Measurements from ENCODE around the gene ZFP36L2. TPM values are rescaled to one million over a fixed set of nuclear protein-coding genes. Genes with fewer than 3 reads are reported as not detected.

Gene ZFP36L2
- total RNA-seq, 4 donors from 2014 or later = 114 to 305 (median 208) TPM

DNA sequence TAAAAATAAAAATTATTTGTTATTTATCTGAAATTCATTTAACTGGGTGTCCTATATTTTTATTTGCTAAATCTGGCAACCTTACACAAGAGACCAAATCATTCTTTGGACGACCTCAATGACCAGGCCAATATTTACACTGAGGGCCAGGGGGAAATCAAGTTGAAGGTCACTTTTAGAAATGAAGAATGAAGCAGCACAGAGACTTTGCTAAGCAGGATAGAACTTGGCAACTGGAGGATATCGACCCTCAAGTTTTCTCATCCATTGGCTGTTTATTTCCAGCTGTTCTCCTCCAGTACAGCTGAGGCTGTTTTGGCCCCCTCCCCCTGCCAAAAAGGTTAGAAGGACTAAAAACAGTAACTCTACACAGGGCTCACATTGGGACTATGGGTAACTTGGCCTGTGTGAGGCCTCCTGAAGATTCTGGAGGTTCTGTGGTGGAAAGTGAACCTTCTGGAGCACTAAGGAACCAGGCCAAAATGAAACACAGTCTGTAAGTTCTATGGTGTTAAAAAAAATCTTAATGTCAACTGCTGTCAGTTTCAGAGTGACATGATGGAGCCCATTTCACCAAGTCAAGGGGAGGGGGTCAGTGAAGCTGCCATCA is 32.2 kb upstream of the ZFP36L2 start:
- Histone ChIP-seq H3K27ac (no peak overlapping the region), H3K9me3 (no peaks in the 10 kb centered on the region), H3K4me3 (no peak overlapping the region), H3K36me3 (no peaks in the 10 kb centered on the region), H3K4me1 (peaks cover 0 to 9% (median 3%) of the 10 kb centered on the region in 4 donors), H3K27me3 (no peaks in the 10 kb centered on the region)
- intact Hi-C loops (cut with DNase I; ENCODE audit: low total_unique reads) = no loop called here
- in situ Hi-C loops (cut with MboI; ENCODE audit: low pct_ligation_motif_present in 1 of 4, low pct_unique_long_range_greater_than_20kb in 1 of 4, low sequenced_read_pairs in 3 of 4) = loop anchor here in 1 of 4 donors (25.0 kb wide), 1 partner anchor 421 kb away; no protein-coding TSS in a partner anchor
- WGBS, 2 donors (ENCODE audit: low coverage in 1 of 2) = 71 to 77% methylated on average over 2 of the region's 2 CpGs
- DNase-seq = no peak
- TF ChIP-seq, protein P1, sequence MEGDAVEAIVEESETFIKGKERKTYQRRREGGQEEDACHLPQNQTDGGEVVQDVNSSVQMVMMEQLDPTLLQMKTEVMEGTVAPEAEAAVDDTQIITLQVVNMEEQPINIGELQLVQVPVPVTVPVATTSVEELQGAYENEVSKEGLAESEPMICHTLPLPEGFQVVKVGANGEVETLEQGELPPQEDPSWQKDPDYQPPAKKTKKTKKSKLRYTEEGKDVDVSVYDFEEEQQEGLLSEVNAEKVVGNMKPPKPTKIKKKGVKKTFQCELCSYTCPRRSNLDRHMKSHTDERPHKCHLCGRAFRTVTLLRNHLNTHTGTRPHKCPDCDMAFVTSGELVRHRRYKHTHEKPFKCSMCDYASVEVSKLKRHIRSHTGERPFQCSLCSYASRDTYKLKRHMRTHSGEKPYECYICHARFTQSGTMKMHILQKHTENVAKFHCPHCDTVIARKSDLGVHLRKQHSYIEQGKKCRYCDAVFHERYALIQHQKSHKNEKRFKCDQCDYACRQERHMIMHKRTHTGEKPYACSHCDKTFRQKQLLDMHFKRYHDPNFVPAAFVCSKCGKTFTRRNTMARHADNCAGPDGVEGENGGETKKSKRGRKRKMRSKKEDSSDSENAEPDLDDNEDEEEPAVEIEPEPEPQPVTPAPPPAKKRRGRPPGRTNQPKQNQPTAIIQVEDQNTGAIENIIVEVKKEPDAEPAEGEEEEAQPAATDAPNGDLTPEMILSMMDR (IDR thresholded peaks at IDR 0.05) = no peak
- TF ChIP-seq POLR2AphosphoS5 (IDR thresholded peaks at IDR 0.05) (no peak), POLR2A (IDR thresholded peaks at IDR 0.05) (no peak), EP300 (IDR thresholded peaks at IDR 0.05; ENCODE audit: low read depth) (no peak)

DNA sequence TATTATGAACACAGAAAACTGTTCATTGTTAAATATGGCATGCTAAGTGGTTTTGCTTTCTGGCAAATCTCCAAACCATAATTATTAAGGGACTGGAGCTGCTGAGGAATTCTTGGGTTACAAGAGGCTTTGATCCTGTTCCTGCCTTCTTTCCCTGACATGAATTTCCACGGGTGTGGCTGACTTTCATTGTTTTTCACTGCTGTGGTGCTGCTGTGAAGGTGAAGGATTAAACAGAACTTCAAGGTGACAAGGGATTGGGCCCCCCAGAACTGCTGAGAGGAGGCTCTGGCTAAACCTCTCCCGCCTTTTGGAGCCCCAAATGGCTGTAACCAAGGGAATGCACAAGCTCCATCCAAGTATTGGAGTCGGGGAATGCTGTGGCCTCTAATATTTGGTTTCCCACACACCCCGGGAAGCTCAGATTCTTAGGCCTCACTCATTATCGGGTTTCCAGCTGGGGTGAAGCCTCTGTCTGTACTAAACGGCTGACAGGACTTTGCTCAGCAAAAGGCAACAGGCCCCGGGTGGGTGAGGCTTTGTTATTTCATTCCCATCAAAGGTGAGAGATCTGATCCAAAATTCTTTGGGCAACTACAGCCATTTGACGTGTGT is 29.0 kb upstream of the ZFP36L2 start:
- intact Hi-C loops (cut with DNase I; ENCODE audit: low total_unique reads) (no loop called here), in situ Hi-C loops (cut with MboI; ENCODE audit: low pct_ligation_motif_present in 1 of 4, low pct_unique_long_range_greater_than_20kb in 1 of 4, low sequenced_read_pairs in 3 of 4) (loop anchor here in 1 of 4 donors (25.0 kb wide), 1 partner anchor 418 kb away; no protein-coding TSS in a partner anchor)
- Histone ChIP-seq H3K27me3 (no peaks in the 10 kb centered on the region), H3K36me3 (no peaks in the 10 kb centered on the region), H3K9me3 (no peaks in the 10 kb centered on the region), H3K27ac (peak overlapping the region; percentile 11 to 48 (median 28)), H3K4me3 (no peak overlapping the region), H3K4me1 (peaks cover 0 to 23% (median 9%) of the 10 kb centered on the region in 4 donors)
- TF ChIP-seq POLR2A (IDR thresholded peaks at IDR 0.05) = no peak
- no peak for TF ChIP-seq POLR2AphosphoS5 (IDR thresholded peaks at IDR 0.05)
- no peak for DNase-seq
- 0 to 48% methylated on average over 1 to 8 of the region's 8 CpGs for WGBS, 2 donors (ENCODE audit: low coverage in 1 of 2)

DNA sequence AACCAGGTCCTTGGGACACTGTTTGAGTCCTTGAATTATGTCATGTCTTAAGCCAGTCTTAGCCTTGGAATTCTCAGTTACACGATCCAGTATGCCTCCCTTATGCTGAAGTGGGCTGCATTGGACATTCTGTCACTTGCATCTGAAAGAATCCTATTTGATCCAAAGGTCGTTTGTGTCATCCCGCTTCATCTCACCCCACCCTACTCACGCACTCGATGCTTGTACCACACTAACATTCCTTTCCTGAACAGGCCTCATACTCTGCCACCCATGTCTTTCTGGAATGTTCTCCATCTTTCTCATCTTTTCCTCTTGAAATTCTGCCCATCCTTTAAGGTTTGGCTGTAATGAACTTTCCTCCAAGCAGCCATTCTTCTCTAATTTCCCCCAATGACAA is 27.9 kb upstream of the ZFP36L2 start:
- H3K9me3 ChIP-seq = no peaks in the 10 kb centered on the region
- in situ Hi-C loops (cut with MboI; ENCODE audit: low pct_ligation_motif_present in 1 of 4, low pct_unique_long_range_greater_than_20kb in 1 of 4, low sequenced_read_pairs in 3 of 4) (loop anchor here in 1 of 4 donors (25.0 kb wide), 1 partner anchor 417 kb away; no protein-coding TSS in a partner anchor), intact Hi-C loops (cut with DNase I; ENCODE audit: low total_unique reads) (no loop called here)
- no peaks in the 10 kb centered on the region for H3K27me3 ChIP-seq
- H3K27ac ChIP-seq = no peak overlapping the region
- no peaks in the 10 kb centered on the region for H3K36me3 ChIP-seq
- TF ChIP-seq EP300 (IDR thresholded peaks at IDR 0.05; ENCODE audit: low read depth) = no peak
- no peak for TF ChIP-seq POLR2A (IDR thresholded peaks at IDR 0.05)
- TF ChIP-seq, protein P1 (IDR thresholded peaks at IDR 0.05) = no peak
- no peak overlapping the region for H3K4me3 ChIP-seq
- H3K4me1 ChIP-seq = peaks cover 0 to 26% (median 9%) of the 10 kb centered on the region in 4 donors
- no peak for DNase-seq
- WGBS, 2 donors (ENCODE audit: low coverage in 1 of 2) = 89 to 93% methylated on average over 4 to 5 of the region's 5 CpGs

DNA sequence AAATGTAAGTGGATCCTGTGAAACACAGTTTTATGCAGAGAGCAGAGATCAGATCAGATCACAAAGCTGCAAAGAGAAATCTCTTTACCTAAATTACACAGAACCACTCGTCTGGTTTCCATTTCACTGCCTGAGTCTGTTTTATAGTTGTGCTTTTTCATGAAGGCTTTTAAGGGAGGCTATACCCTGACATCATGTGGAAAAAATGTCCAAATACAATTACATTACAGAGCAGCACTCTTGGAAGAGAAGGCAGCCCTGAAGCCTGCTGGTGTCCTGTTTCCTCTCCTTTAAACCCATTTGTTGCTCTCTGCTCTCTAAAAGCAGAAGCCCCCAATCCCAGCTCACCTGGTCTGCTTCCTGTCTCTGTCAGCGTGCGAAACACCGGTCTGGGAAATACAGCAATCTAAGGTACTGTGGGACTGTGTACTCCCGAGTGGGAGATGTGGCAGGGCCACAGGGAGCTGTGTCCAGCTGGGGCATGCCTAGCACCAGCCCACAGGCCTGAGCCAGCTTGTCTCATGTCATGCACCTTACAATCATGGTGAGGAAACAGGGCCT is 24.8 kb upstream of the ZFP36L2 start:
- H3K27ac ChIP-seq = peak overlapping the region; percentile 80 to 88 (median 82)
- no peaks in the 10 kb centered on the region for H3K36me3 ChIP-seq
- intact Hi-C loops (cut with DNase I; ENCODE audit: low total_unique reads) (no loop called here), in situ Hi-C loops (cut with MboI; ENCODE audit: low pct_ligation_motif_present in 1 of 4, low pct_unique_long_range_greater_than_20kb in 1 of 4, low sequenced_read_pairs in 3 of 4) (loop anchor here in 1 of 4 donors (25.0 kb wide), 1 partner anchor 414 kb away; no protein-coding TSS in a partner anchor)
- 38 to 58% methylated on average over 1 to 5 of the region's 5 CpGs for WGBS, 2 donors (ENCODE audit: low coverage in 1 of 2)
- no peaks in the 10 kb centered on the region for H3K27me3 ChIP-seq
- no peaks in the 10 kb centered on the region for H3K9me3 ChIP-seq
- no peak overlapping the region for H3K4me3 ChIP-seq
- H3K4me1 ChIP-seq = peaks cover 0 to 26% (median 9%) of the 10 kb centered on the region in 4 donors
- DNase-seq = no peak
- TF ChIP-seq POLR2AphosphoS5 (IDR thresholded peaks at IDR 0.05) = peak in 2 of 3 donors; percentile 9 to 46
- TF ChIP-seq, protein P1 (IDR thresholded peaks at IDR 0.05) = no peak

All from transverse colon (tissue), 4 donors.